Cardiac muscle cell (in vitro differentiated cells and primary cell): Measurements from ENCODE around the gene ALCAM. TPM values are rescaled to one million over a fixed set of nuclear protein-coding genes. Genes with fewer than 3 reads are reported as not detected.
"Not testable (repeated sequence)": the region's sequence is repeated elsewhere in the genome, so short reads cannot be mapped to it uniquely, and the experiment has no call there.

Source experiments
- DNase-seq, 2 donors: peaks; one replicate each; pipeline versions ENCODE4 v3.0.0 to v3.0.0-alpha.2; 2010 to 2017; ENCODE audit warnings: low read depth in 1 of 2, low spot score in 1 of 2
- H3K27ac ChIP-seq: fragments of 200-600 bp; sonication (generic); 2 replicates; pipeline ENCODE4 v1.5.1; 2016
- H3K27me3 ChIP-seq: fragments of 200-600 bp; sonication (generic); 2 replicates; pipeline ENCODE4 v1.6.0; 2016; ENCODE audit warnings: control low read depth
- H3K36me3 ChIP-seq: fragments of 200-600 bp; sonication (generic); 2 replicates; pipeline ENCODE4 v1.5.1; 2016; ENCODE audit warnings: control low read depth
- H3K4me1 ChIP-seq: fragments of 200-600 bp; sonication (generic); 2 replicates; pipeline ENCODE4 v1.8.1; 2017; ENCODE audit warnings: low read depth, mild to moderate bottlenecking, mixed run types
- H3K4me3 ChIP-seq: fragments of 200-600 bp; sonication (generic); 2 replicates; pipeline ENCODE4 v1.5.1; 2016; ENCODE audit warnings: mild to moderate bottlenecking
- H3K9me3 ChIP-seq: fragments of 200-600 bp; sonication (generic); 2 replicates; pipeline ENCODE4 v1.5.1; 2017; ENCODE audit warnings: low read depth, mild to moderate bottlenecking, control low read depth
- polyA plus RNA-seq: library from polyadenylated mRNA; unstranded; fragments of >200 nt; fragmentation: Nextera tagmentation; extraction: Ambion mirVana; gene quantifications from 2 replicates; pipeline ENCODE4 v1.2.1, GENCODE V29; 2016
- total RNA-seq: library from RNA; depleted of rRNA; stranded (reverse); fragments of >200 nt; gene quantifications from 2 replicates; pipeline ENCODE4 v1.2.3, GENCODE V29; 2016
- TF ChIP-seq, protein P1 (sequence below): IDR thresholded peaks from 2 replicates; pipeline ENCODE4 v1.5.1; 2012; ENCODE audit warnings: low read depth, mild to moderate bottlenecking, low read length

ALCAM gene
- total and polyA plus RNA-seq, 2 experiments from 2014 or later = 15.3 to 28.9 TPM

DNA sequence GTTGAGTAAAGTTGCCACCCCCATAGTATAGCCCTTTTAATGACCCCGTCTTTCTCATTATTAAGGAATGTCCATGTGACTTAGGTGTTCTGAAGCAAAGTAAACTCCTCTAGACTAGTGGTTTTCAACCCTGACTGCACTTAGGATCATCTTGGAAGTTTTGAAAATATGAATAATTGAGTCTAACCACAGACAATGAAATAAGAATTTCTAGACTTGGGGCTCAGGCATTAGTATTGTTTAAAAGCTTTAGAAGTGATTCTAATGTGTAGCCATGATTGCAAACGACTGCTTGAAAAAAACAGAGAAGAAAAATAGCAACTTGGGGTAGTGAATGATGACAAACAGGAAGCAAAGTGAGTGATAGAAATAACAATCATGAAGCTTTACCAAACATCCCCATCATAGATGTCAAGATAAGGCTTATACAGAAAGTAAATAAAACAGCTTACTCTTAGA, 35.0 kb downstream of the ALCAM start:
- TF ChIP-seq, protein P1, sequence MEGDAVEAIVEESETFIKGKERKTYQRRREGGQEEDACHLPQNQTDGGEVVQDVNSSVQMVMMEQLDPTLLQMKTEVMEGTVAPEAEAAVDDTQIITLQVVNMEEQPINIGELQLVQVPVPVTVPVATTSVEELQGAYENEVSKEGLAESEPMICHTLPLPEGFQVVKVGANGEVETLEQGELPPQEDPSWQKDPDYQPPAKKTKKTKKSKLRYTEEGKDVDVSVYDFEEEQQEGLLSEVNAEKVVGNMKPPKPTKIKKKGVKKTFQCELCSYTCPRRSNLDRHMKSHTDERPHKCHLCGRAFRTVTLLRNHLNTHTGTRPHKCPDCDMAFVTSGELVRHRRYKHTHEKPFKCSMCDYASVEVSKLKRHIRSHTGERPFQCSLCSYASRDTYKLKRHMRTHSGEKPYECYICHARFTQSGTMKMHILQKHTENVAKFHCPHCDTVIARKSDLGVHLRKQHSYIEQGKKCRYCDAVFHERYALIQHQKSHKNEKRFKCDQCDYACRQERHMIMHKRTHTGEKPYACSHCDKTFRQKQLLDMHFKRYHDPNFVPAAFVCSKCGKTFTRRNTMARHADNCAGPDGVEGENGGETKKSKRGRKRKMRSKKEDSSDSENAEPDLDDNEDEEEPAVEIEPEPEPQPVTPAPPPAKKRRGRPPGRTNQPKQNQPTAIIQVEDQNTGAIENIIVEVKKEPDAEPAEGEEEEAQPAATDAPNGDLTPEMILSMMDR = no peak
- Histone ChIP-seq H3K27ac (no peak overlapping the region), H3K36me3 (no peaks in the 10 kb centered on the region), H3K9me3 (no peaks in the 10 kb centered on the region), H3K4me3 (no peak overlapping the region), H3K27me3 (no peaks in the 10 kb centered on the region), H3K4me1 (no peaks in the 10 kb centered on the region)
- no peak for DNase-seq

DNA sequence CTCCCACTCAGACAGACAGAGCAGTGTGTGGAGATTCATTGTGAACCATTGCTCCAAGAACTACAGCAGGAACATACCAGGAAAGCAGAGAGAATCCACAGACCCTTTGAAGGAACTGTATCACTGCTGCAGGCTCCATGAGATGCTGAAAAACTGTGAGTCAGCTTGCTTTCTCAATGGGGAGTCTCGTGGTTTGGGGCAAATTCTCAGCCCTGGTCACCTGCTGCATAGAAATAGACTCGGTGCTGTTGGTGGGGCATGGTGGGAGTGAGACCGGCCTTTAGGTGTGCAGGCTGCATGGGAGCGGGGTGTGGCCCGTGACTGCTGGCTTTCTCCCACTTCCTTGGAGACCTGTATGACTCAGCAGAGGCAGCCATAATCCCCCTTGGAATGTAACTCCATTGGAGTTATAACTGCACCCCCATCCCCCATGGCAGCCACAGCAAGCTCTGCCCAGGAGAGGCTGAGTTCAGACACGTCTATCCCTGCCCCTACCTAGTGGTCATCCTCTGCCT, 35.6 kb downstream of the ALCAM start:
- Histone ChIP-seq H3K4me3 (no peak overlapping the region), H3K4me1 (no peaks in the 10 kb centered on the region), H3K9me3 (no peaks in the 10 kb centered on the region), H3K36me3 (no peaks in the 10 kb centered on the region), H3K27me3 (no peaks in the 10 kb centered on the region), H3K27ac (no peak overlapping the region)
- TF ChIP-seq, protein P1 = no peak
- no peak for DNase-seq

DNA sequence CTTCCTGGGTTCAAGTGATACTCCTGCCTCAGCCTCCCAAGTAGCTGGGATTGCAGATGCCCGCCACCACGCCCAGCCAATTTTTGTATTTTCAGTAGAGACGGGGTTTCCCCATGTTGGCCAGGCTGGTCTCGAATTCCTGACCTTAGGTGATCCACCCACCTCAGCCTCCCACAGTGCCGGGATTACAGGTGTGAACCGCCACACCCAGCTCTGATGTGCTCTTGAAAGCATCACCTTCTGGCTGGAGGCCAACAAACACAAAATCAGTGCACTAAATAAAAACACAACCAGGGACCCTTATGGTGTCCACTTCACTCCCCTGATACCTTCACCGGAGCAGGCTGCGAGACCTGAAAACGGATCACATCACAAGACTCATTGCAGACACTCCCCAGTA, 36.3 kb downstream of the ALCAM start:
- not testable (repeated sequence) for H3K36me3 ChIP-seq, H3K9me3 ChIP-seq, H3K4me1 ChIP-seq, H3K27ac ChIP-seq, DNase-seq, H3K4me3 ChIP-seq, H3K27me3 ChIP-seq

DNA sequence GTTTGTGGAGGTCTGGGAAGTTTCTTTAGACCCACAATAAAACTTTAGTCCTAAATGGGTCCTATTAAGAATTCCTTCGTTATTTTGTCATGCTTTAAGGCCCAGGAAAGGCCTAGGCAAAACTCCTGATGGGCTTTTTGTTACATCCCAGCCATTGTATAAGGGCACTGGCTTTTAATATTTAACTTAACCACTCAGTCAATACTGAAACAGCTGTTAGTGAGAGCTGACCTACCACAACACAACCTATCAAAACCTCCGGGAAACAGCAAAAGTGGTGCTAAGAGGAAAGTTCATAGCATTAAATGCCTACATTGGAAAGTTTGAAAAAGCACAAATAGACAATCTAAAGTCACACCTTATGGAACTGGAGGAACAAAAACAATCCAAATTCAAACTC, 39.6 kb downstream of the ALCAM start:
- Histone ChIP-seq H3K36me3 (no peaks in the 10 kb centered on the region), H3K27ac (no peak overlapping the region), H3K4me3 (no peak overlapping the region), H3K4me1 (no peaks in the 10 kb centered on the region), H3K27me3 (no peaks in the 10 kb centered on the region), H3K9me3 (no peaks in the 10 kb centered on the region)
- DNase-seq = no peak
- TF ChIP-seq, protein P1 = no peak

DNA sequence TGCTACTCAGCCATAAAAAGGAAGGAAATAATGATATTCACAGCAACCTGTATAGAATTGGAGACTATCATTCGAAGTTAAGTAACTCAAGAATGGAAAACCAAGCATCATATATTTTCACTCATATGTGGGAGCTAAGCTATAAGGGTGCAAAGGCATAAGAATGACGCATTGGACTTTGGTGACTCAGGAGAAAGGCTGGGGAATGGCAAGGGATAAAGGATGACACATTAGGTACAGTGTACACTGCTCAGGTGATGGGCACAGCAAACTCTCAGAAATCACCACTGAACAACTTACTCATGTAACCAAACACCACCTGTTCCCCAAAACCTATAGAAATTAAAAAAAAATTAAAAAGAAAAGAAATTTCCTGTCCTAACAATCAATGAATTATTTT, 42.7 kb downstream of the ALCAM start:
- TF ChIP-seq, protein P1 = no peak
- Histone ChIP-seq H3K36me3 (no peaks in the 10 kb centered on the region), H3K4me3 (no peak overlapping the region), H3K4me1 (no peaks in the 10 kb centered on the region), H3K27ac (no peak overlapping the region), H3K27me3 (no peaks in the 10 kb centered on the region), H3K9me3 (no peaks in the 10 kb centered on the region)
- DNase-seq = no peak

DNA sequence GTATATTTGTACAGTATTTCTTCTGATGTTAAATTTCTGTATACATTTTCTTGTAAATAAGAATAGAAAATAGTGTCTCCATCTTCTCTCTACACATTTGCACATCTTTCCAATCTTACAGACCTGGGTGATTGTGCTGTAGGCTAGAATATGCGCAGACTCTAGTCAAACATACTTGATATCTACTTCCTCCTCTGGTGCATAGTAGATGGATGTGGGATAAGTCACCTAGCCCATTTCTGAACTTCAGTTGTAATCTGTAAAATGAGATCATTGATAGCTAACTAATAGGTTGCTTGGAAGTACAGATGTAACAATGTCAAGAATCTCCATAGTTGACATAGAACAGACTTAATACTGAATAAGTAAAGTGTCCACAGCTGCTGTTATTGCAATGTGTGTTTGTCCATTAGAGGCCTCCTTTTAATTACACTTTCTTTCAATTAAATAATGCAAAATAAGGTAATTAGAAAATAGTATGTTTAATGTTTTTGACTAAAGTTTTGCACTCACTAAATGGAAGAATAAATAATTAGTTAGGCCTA, 46.7 kb downstream of the ALCAM start:
- no peak for DNase-seq
- Histone ChIP-seq H3K4me1 (peaks cover 15% of the 10 kb centered on the region), H3K27ac (no peak overlapping the region), H3K4me3 (no peak overlapping the region), H3K9me3 (no peaks in the 10 kb centered on the region), H3K27me3 (no peaks in the 10 kb centered on the region), H3K36me3 (no peaks in the 10 kb centered on the region)
- TF ChIP-seq, protein P1 = no peak
